Measurements from ENCODE around the gene C1orf174. TPM values are rescaled to one million over a fixed set of nuclear protein-coding genes. Genes with fewer than 3 reads are reported as not detected.

The C1orf174 gene
- total RNA-seq, 1 experiment from 2014 or later = 70.9 TPM

DNA sequence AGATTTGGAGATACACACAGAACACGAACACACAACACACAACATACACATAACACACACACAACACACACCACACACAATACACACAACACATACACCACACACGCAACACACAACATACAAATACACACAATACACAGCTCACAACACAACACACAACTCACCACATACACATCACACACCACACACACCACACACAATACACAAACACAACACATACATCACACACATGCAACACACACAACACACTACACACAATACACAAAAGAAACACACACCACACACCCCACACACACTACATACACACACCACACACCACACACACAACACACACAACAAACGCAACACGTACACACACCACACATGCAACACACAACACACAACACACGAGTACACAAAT is 29.1 kb upstream of the C1orf174 start:
- DNase-seq (no peak), ATAC-seq (no peak)
- BruUV-seq (replicated peaks) = no TSS peak
- Histone ChIP-seq H3K79me2 (ENCODE audit: low read length) (no peaks in the 10 kb centered on the region), H3F3A (ENCODE audit: low read length, unreplicated experiment) (no peaks in the 10 kb centered on the region), H3K27me3 (ENCODE audit: low read length) (peaks cover 62% of the 10 kb centered on the region), H3K36me3 (ENCODE audit: low read depth, low read length) (no peaks in the 10 kb centered on the region), H3K27ac (ENCODE audit: low read length) (no peak overlapping the region), H3K9me3 (ENCODE audit: low read length) (no peaks in the 10 kb centered on the region), H3K9me2 (replicated peaks; ENCODE audit: low read length) (no peaks in the 10 kb centered on the region), H3K4me3 (ENCODE audit: low read length) (no peak overlapping the region), H3K4me2 (ENCODE audit: low read length) (no peak overlapping the region), H4K20me1 (ENCODE audit: low read length) (no peaks in the 10 kb centered on the region), H3K4me1 (ENCODE audit: insufficient read depth, low read length) (no peaks in the 10 kb centered on the region), H3K9ac (ENCODE audit: low read length) (no peak overlapping the region), H2AFZ (ENCODE audit: low read length) (no peak overlapping the region)
- intact Hi-C loops (cut with micrococcal nuclease) = no loop called here
- TF ChIP-seq, protein P1, sequence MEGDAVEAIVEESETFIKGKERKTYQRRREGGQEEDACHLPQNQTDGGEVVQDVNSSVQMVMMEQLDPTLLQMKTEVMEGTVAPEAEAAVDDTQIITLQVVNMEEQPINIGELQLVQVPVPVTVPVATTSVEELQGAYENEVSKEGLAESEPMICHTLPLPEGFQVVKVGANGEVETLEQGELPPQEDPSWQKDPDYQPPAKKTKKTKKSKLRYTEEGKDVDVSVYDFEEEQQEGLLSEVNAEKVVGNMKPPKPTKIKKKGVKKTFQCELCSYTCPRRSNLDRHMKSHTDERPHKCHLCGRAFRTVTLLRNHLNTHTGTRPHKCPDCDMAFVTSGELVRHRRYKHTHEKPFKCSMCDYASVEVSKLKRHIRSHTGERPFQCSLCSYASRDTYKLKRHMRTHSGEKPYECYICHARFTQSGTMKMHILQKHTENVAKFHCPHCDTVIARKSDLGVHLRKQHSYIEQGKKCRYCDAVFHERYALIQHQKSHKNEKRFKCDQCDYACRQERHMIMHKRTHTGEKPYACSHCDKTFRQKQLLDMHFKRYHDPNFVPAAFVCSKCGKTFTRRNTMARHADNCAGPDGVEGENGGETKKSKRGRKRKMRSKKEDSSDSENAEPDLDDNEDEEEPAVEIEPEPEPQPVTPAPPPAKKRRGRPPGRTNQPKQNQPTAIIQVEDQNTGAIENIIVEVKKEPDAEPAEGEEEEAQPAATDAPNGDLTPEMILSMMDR (conservative IDR thresholded peaks at IDR 0.05; ENCODE audit: low read depth, low read length) = no peak
- no peak for TF ChIP-seq EZH2 (IDR thresholded peaks at IDR 0.05; ENCODE audit: low read length, unreplicated experiment)
- TF ChIP-seq EZH2phosphoT487 (IDR thresholded peaks at IDR 0.05; ENCODE audit: borderline replicate concordance, low read length) = no peak
- POLR2A ChIA-PET (ENCODE audit: unreplicated experiment) = no interaction called here
- CTCF ChIA-PET = no interaction called here

DNA sequence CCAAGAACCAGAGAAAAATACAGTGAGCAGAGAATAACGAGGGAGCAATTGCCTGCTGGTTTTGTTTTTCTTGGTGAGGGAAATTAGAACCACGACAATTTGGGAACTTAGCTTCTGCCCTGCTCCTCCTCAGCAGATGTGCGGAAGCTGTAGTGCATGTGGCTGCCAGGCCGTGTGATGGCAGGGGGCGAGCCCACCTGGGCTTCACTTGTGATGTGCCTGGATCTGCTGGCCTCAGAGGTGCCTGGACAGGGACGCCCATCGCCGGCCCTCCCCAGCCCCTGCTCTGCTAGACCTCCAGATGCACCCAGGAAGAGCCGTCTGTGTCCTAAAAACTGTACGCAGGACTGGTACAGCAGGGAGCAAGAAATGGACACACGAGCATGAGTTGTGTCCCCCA is 28.5 kb upstream of the C1orf174 start:
- no peak overlapping the region for H3K9ac ChIP-seq (ENCODE audit: low read length)
- no peaks in the 10 kb centered on the region for H3F3A ChIP-seq (ENCODE audit: low read length, unreplicated experiment)
- H3K4me2 ChIP-seq (ENCODE audit: low read length) = no peak overlapping the region
- peaks cover 62% of the 10 kb centered on the region for H3K27me3 ChIP-seq (ENCODE audit: low read length)
- BruUV-seq (replicated peaks) = no TSS peak
- intact Hi-C loops (cut with micrococcal nuclease) = no loop called here
- ATAC-seq (no peak), DNase-seq (no peak)
- H3K9me2 ChIP-seq (replicated peaks; ENCODE audit: low read length) = no peaks in the 10 kb centered on the region
- H2AFZ ChIP-seq (ENCODE audit: low read length) = no peak overlapping the region
- TF ChIP-seq EZH2phosphoT487 (IDR thresholded peaks at IDR 0.05; ENCODE audit: borderline replicate concordance, low read length) (no peak), EZH2 (IDR thresholded peaks at IDR 0.05; ENCODE audit: low read length, unreplicated experiment) (no peak)
- TF ChIP-seq, protein P1 (conservative IDR thresholded peaks at IDR 0.05; ENCODE audit: low read depth, low read length) = no peak
- H3K36me3 ChIP-seq (ENCODE audit: low read depth, low read length) = no peaks in the 10 kb centered on the region
- H3K27ac ChIP-seq (ENCODE audit: low read length) = no peak overlapping the region
- H3K4me3 ChIP-seq (ENCODE audit: low read length) = no peak overlapping the region
- H3K79me2 ChIP-seq (ENCODE audit: low read length) = no peaks in the 10 kb centered on the region
- no peaks in the 10 kb centered on the region for H4K20me1 ChIP-seq (ENCODE audit: low read length)
- POLR2A ChIA-PET (ENCODE audit: unreplicated experiment) = no interaction called here
- H3K4me1 ChIP-seq (ENCODE audit: insufficient read depth, low read length) = no peaks in the 10 kb centered on the region
- CTCF ChIA-PET = no interaction called here
- no peaks in the 10 kb centered on the region for H3K9me3 ChIP-seq (ENCODE audit: low read length)

DNA sequence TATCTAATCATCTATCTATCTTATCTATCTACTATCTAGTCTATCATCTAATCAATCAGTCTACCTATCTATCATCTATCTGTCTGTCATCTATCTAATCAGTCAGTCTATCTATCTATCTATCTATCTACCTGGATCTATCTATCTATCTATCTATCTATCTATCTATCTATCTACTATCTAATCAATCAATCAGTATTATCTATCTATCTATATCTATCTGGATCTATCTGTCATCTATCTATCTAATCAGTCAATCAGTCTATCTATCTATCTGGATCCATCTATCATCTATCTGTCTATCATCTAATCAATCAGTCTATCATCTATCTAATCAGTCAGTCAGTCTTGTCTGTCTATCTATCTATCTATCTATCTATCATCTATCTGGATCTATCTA is 26.9 kb upstream of the C1orf174 start:
- BruUV-seq (replicated peaks) = no TSS peak
- H3K4me2 ChIP-seq (ENCODE audit: low read length) = no peak overlapping the region
- DNase-seq (no peak), ATAC-seq (no peak)
- H3K27ac ChIP-seq (ENCODE audit: low read length) = no peak overlapping the region
- H3K9me2 ChIP-seq (replicated peaks; ENCODE audit: low read length) = no peaks in the 10 kb centered on the region
- POLR2A ChIA-PET (ENCODE audit: unreplicated experiment) = no interaction called here
- H3K4me1 ChIP-seq (ENCODE audit: insufficient read depth, low read length) = no peaks in the 10 kb centered on the region
- CTCF ChIA-PET = no interaction called here
- H3K9me3 ChIP-seq (ENCODE audit: low read length) = no peaks in the 10 kb centered on the region
- H3F3A ChIP-seq (ENCODE audit: low read length, unreplicated experiment) = no peaks in the 10 kb centered on the region
- intact Hi-C loops (cut with micrococcal nuclease) = no loop called here
- H2AFZ ChIP-seq (ENCODE audit: low read length) = no peak overlapping the region
- peaks cover 61% of the 10 kb centered on the region for H3K27me3 ChIP-seq (ENCODE audit: low read length)
- H3K79me2 ChIP-seq (ENCODE audit: low read length) = no peaks in the 10 kb centered on the region
- H4K20me1 ChIP-seq (ENCODE audit: low read length) = no peaks in the 10 kb centered on the region
- no peak overlapping the region for H3K4me3 ChIP-seq (ENCODE audit: low read length)
- TF ChIP-seq EZH2 (IDR thresholded peaks at IDR 0.05; ENCODE audit: low read length, unreplicated experiment) (no peak), EZH2phosphoT487 (IDR thresholded peaks at IDR 0.05; ENCODE audit: borderline replicate concordance, low read length) (no peak)
- TF ChIP-seq, protein P1 (conservative IDR thresholded peaks at IDR 0.05; ENCODE audit: low read depth, low read length) = no peak
- no peaks in the 10 kb centered on the region for H3K36me3 ChIP-seq (ENCODE audit: low read depth, low read length)
- no peak overlapping the region for H3K9ac ChIP-seq (ENCODE audit: low read length)
